ENCODE data around the gene FREY1. TPM values are rescaled to one million over a fixed set of nuclear protein-coding genes. Genes with fewer than 3 reads are reported as not detected.
A peak's percentile ranks its signal among the peaks of the same experiment; 100 is the strongest.
"Not testable (repeated sequence)": the region's sequence is repeated elsewhere in the genome, so short reads cannot be mapped to it uniquely, and the experiment has no call there.

FREY1 gene
- polyA plus RNA-seq, 1 donor (not counting 4 experiments of a cell fraction or from before 2014, with no cell fraction given) = 0.25 TPM

- H3K27me3 ChIP-seq (ENCODE audit: control insufficient read depth, extremely low read depth, insufficient read depth, low read length) = peaks cover 32% of the 10 kb centered on the region
- no peak for FAIRE-seq
- TF ChIP-seq EZH2 (IDR thresholded peaks at IDR 0.05; ENCODE audit: low read length) (no peak), CTCF (optimal IDR thresholded peaks at IDR 0.05 in 1 of 3, IDR thresholded peaks at IDR 0.05 in 1 of 3, conservative IDR thresholded peaks at IDR 0.05 in 1 of 3; ENCODE audit: extremely low read depth in 1 of 3, insufficient read depth in 2 of 3, low read length in 3 of 3) (no peak)
Observed at GRCh38 chr11:45900916-45901617, 6.0 kb downstream of the FREY1 start.

GRCh38 chr11:45900175-45900800 lies 6.8 kb downstream of the FREY1 start:
- dilution Hi-C loops (cut with MboI; ENCODE audit: extremely low pct_ligation_motif_present, low sequenced_read_pairs); FAIRE-seq; DNase-seq (ENCODE audit: low read depth, low spot score): not testable (repeated sequence)

More at GRCh38 chr11:45900916-45901617, 6.0 kb downstream of the FREY1 start:
- H3K27ac ChIP-seq (ENCODE audit: control insufficient read depth, insufficient read depth, low read length) = no peak overlapping the region
- no peaks in the 10 kb centered on the region for H3K79me2 ChIP-seq (ENCODE audit: control insufficient read depth, insufficient read depth, low read length)
- H3K36me3 ChIP-seq (ENCODE audit: control insufficient read depth in 2 of 2, extremely low read depth in 1 of 2, insufficient read depth in 2 of 2, low read length in 2 of 2) = no peaks in the 10 kb centered on the region
- no peak overlapping the region for H3K9ac ChIP-seq (ENCODE audit: control insufficient read depth, extremely low read depth, insufficient read depth, low read length)
- dilution Hi-C loops (cut with MboI; ENCODE audit: extremely low pct_ligation_motif_present, low sequenced_read_pairs) = no loop called here
- no peak overlapping the region for H3K4me2 ChIP-seq (ENCODE audit: control insufficient read depth, extremely low read depth, insufficient read depth, low read depth, low read length)
- H2AFZ ChIP-seq (ENCODE audit: control insufficient read depth, low read length) = no peak overlapping the region
- H4K20me1 ChIP-seq (ENCODE audit: control insufficient read depth, extremely low read depth, insufficient read depth, low read length) = no peaks in the 10 kb centered on the region
- H3K4me3 ChIP-seq (ENCODE audit: control insufficient read depth in 2 of 3, extremely low read depth in 1 of 3, insufficient read depth in 2 of 3, low read depth in 1 of 3, low read length in 3 of 3) = no peak overlapping the region
- H3K9me1 ChIP-seq (ENCODE audit: control insufficient read depth, extremely low read depth, insufficient read depth, low read length) = no peaks in the 10 kb centered on the region
- H3K9me3 ChIP-seq (ENCODE audit: control insufficient read depth, low read depth, low read length) = no peaks in the 10 kb centered on the region
- no peak for DNase-seq (ENCODE audit: low read depth, low spot score)
- H3K4me1 ChIP-seq (ENCODE audit: control insufficient read depth, extremely low read depth, insufficient read depth, low read length) = peaks cover 7% of the 10 kb centered on the region

More at GRCh38 chr11:45900175-45900800, 6.8 kb downstream of the FREY1 start:
- peak; percentile 47 for TF ChIP-seq EZH2 (IDR thresholded peaks at IDR 0.05; ENCODE audit: low read length)
- not testable (repeated sequence) for H3K9me1 ChIP-seq (ENCODE audit: control insufficient read depth, extremely low read depth, insufficient read depth, low read length); H3K27ac ChIP-seq (ENCODE audit: control insufficient read depth, insufficient read depth, low read length); H3K79me2 ChIP-seq (ENCODE audit: control insufficient read depth, insufficient read depth, low read length); H4K20me1 ChIP-seq (ENCODE audit: control insufficient read depth, extremely low read depth, insufficient read depth, low read length); H3K36me3 ChIP-seq (ENCODE audit: control insufficient read depth in 2 of 2, extremely low read depth in 1 of 2, insufficient read depth in 2 of 2, low read length in 2 of 2); H3K9ac ChIP-seq (ENCODE audit: control insufficient read depth, extremely low read depth, insufficient read depth, low read length); H3K4me1 ChIP-seq (ENCODE audit: control insufficient read depth, extremely low read depth, insufficient read depth, low read length); H2AFZ ChIP-seq (ENCODE audit: control insufficient read depth, low read length); H3K9me3 ChIP-seq (ENCODE audit: control insufficient read depth, low read depth, low read length)
- H3K27me3 ChIP-seq (ENCODE audit: control insufficient read depth, extremely low read depth, insufficient read depth, low read length) = peaks cover 32% of the 10 kb centered on the region
- peak overlapping the region; percentile 33 to 52 (median 40) for H3K4me3 ChIP-seq (ENCODE audit: control insufficient read depth in 2 of 3, extremely low read depth in 1 of 3, insufficient read depth in 2 of 3, low read depth in 1 of 3, low read length in 3 of 3)
- peak overlapping the region; percentile 62 for H3K4me2 ChIP-seq (ENCODE audit: control insufficient read depth, extremely low read depth, insufficient read depth, low read depth, low read length)
